Mesothelial cell of epicardium (in vitro differentiated cells): ENCODE data around the gene MARK2. TPM values are rescaled to one million over a fixed set of nuclear protein-coding genes. Genes with fewer than 3 reads are reported as not detected.

Experiments used
- DNase-seq, 2 experiments: peaks; one replicate each; pipeline ENCODE4 v3.0.0; 2021; ENCODE audit warnings: low spot score in 2 of 2; ENCODE audit not compliant: unreplicated experiment in 2 of 2
- H3K27ac Mint-ChIP-seq: 2 replicates; pipeline ENCODE4 v1.8.0; 2021; ENCODE audit warnings: mixed read lengths
- H3K27me3 Mint-ChIP-seq: 2 replicates; pipeline ENCODE4 v1.8.0; 2021; ENCODE audit warnings: low read depth, mixed read lengths
- H3K36me3 Mint-ChIP-seq: 2 replicates; pipeline ENCODE4 v1.8.0; 2021; ENCODE audit warnings: mixed read lengths
- H3K4me1 Mint-ChIP-seq: 2 replicates; pipeline ENCODE4 v1.8.0; 2021; ENCODE audit warnings: mixed read lengths
- H3K4me3 Mint-ChIP-seq: 2 replicates; pipeline ENCODE4 v1.8.0; 2021; ENCODE audit warnings: mild to moderate bottlenecking, moderate library complexity, mixed read lengths
- H3K9me3 Mint-ChIP-seq: 2 replicates; pipeline ENCODE4 v1.8.0; 2021; ENCODE audit warnings: mixed read lengths
- total RNA-seq: library from RNA; stranded (reverse); gene quantifications from 3 replicates; pipeline ENCODE4 v1.2.1, GENCODE V29; 2021
- TF ChIP-seq, protein P1 (sequence below): fragments of 200-600 bp; sonication (generic); IDR thresholded peaks from one replicate; pipeline ENCODE4 v1.5.0; 2021; ENCODE audit warnings: antibody characterized with exemption; ENCODE audit not compliant: unreplicated experiment

Gene MARK2
- total RNA-seq, 1 donor from 2014 or later = 48.8 TPM

DNA sequence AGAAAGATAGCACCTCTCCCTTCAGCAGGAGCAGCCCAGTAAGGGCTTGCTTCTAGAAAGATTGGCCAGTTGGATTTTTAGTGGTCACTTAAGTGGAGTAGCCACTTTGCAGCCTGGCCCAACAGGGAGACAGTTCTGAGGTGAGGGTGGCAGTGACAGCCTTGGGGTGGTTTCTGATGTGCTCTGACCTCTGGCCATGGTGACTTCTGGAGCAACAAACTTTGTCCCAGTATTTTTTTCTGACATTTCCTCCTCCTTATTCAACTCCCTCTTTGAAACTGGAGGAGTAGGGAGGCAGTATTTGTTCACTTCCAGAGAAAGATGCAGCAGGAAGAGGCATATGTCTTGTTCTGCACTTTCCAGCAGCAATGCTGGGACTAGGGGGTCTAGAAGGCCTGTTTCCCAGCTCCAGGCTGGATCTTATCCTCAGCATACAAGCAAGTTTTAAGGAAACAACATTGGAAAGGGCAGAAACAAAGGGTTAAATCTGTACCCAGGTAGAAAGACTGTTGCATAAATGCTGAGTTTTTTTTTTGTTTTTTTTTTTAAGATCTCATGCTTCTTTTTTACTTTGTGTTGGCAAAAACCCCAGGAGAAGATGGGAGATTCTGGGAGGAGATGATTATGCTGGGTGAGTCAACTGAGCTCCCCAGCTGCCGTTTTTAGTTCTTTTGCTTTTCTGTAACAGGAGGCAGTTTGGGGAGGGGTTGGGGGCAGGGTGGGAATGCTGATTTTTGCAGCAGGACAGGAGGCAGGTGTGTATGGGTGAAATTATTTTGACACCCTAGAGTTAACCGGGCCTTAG lies 40.9 kb downstream of the MARK2 start:
- Mint-ChIP-seq H3K27me3 (no peaks in the 10 kb centered on the region), H3K27ac (peak overlapping the region; percentile 30), H3K4me3 (no peak overlapping the region), H3K9me3 (no peaks in the 10 kb centered on the region), H3K36me3 (no peaks in the 10 kb centered on the region), H3K4me1 (peaks cover 22% of the 10 kb centered on the region)
- TF ChIP-seq, protein P1, sequence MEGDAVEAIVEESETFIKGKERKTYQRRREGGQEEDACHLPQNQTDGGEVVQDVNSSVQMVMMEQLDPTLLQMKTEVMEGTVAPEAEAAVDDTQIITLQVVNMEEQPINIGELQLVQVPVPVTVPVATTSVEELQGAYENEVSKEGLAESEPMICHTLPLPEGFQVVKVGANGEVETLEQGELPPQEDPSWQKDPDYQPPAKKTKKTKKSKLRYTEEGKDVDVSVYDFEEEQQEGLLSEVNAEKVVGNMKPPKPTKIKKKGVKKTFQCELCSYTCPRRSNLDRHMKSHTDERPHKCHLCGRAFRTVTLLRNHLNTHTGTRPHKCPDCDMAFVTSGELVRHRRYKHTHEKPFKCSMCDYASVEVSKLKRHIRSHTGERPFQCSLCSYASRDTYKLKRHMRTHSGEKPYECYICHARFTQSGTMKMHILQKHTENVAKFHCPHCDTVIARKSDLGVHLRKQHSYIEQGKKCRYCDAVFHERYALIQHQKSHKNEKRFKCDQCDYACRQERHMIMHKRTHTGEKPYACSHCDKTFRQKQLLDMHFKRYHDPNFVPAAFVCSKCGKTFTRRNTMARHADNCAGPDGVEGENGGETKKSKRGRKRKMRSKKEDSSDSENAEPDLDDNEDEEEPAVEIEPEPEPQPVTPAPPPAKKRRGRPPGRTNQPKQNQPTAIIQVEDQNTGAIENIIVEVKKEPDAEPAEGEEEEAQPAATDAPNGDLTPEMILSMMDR = no peak
- DNase-seq = no peak

DNA sequence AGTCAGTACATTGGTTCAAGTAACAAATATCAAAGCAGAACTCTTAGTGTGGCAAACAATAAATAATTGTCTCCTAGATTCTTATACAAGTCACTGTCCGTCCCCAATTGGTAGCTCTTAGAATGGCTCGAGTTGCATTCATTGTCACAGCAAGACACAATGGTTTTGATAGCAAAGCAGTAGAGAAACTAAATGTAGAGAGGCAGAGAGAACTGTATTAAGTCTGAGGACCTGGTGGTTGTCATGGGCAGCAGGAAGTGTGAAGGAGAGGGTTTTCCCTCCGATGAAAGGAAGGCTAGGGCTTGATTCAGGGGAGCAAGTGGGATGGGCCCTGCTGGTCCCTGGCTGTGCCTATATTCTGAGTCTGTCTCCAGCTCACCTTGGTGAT lies 41.5 kb downstream of the MARK2 start:
- H3K27me3 Mint-ChIP-seq = no peaks in the 10 kb centered on the region
- H3K27ac Mint-ChIP-seq = peak overlapping the region; percentile 40
- TF ChIP-seq, protein P1 = no peak
- no peaks in the 10 kb centered on the region for H3K36me3 Mint-ChIP-seq
- no peaks in the 10 kb centered on the region for H3K9me3 Mint-ChIP-seq
- no peak overlapping the region for H3K4me3 Mint-ChIP-seq
- DNase-seq = no peak
- peaks cover 22% of the 10 kb centered on the region for H3K4me1 Mint-ChIP-seq

DNA sequence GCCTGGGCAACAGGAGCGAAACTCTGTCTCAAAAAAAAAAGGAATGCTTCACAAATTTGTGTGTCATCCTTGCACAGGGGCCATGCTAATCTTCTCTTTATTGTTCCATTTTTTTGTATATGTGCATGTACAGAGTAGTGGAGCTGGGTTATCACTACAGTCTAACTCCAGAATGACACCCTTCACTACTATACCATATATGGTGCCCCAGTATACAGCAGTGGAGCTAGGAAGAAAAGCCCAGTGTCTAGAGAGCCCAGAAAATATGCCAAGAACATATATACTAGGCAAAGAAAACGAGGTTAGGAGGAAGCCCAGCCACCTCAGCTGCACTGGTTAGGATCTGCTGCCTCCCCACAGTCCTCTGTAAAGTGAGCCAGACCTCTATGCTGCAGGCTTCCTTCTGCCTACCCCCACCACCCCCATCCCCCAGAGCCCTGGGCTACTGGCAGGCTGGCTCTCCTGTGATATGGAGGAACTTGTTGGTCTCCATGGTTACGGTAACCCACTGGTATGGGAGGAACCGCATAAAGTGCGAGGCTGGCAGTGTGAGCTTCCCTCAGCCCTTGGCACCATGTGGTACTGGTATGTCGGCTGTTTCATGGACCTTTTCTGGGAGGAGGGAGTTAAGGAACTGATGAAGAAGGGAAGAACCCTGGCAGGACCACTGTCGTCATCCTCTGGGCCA lies 43.8 kb downstream of the MARK2 start:
- Mint-ChIP-seq H3K4me1 (peaks cover 30% of the 10 kb centered on the region), H3K4me3 (no peak overlapping the region)

DNA sequence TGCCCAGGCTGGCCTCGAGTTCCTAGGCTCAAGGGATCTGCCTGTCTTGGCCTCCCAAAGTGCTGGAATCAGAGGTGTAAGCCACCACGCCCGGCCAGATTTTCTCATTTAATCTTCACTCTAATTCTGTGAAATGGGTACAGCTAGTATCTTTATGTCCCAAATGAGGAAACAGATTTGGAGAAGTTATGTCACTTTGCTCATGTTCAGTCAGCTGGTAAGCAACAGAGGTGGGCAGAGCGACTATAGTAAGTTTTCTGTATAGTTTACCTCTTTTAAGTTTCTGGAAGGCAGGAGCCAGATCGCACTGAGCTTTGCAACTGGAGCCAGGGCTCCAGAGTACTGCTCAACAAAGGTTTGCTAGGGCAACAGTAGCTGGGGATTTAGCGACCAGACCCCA lies 44.9 kb downstream of the MARK2 start:
- Mint-ChIP-seq H3K4me3 (no peak overlapping the region), H3K9me3 (no peaks in the 10 kb centered on the region), H3K4me1 (peaks cover 37% of the 10 kb centered on the region), H3K27ac (no peak overlapping the region), H3K36me3 (no peaks in the 10 kb centered on the region), H3K27me3 (no peaks in the 10 kb centered on the region)
- TF ChIP-seq, protein P1 = no peak
- DNase-seq = no peak

More for the DNA sequence above, 43.8 kb downstream of the MARK2 start:
- Mint-ChIP-seq H3K27ac (peak overlapping the region; percentile 34), H3K9me3 (no peaks in the 10 kb centered on the region), H3K36me3 (no peaks in the 10 kb centered on the region), H3K27me3 (no peaks in the 10 kb centered on the region)
- TF ChIP-seq, protein P1 = no peak
- DNase-seq = no peak

DNA sequence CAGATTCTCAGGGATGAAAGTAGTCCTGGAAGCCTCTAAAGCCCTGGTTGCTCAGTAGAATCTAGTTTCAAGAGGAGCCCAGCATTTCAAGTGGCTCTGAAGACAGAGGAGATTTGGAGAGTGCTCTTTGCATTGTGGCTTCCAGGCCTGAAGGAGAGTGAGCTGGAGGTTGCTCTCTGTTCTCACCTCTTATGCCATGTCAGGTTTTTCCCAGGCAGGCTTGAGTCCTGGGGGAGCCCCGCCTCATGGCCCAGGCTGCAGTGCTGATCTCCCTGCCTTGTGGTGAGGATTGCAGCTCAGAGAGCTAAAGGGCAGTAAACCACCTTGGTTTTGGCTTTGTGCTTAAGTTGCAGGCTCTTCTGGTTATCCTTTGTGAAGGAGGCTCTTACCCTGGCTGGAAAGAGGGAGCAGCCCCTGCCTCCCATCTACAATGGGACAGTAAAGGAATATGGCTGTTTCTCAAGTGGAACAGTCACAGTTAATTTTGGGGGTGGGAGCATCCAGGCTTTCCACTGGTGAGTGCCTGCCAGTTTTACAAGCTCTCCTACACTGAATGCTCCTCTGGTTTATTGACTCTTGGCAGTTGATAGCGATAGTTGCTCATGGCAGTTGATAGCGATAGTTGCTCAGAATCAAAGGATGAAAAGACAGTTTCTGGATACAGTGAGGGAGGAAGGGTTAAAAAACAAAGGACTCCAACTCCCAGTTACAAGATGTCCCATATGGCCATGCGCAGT lies 45.5 kb downstream of the MARK2 start:
- H3K9me3 Mint-ChIP-seq = no peaks in the 10 kb centered on the region
- peaks cover 37% of the 10 kb centered on the region for H3K4me1 Mint-ChIP-seq
- no peaks in the 10 kb centered on the region for H3K36me3 Mint-ChIP-seq
- H3K27ac Mint-ChIP-seq = peak overlapping the region; percentile 47
- no peak for DNase-seq
- H3K4me3 Mint-ChIP-seq = no peak overlapping the region
- TF ChIP-seq, protein P1 = no peak
- H3K27me3 Mint-ChIP-seq = no peaks in the 10 kb centered on the region
